PFSK-1 (cell line): ENCODE results near the gene MGMT.

Experiments
- FOXP2 ChIP-seq: optimal IDR thresholded peaks from 2 replicates; pipeline ENCODE3; 2011; ENCODE audit warnings: borderline replicate concordance, control low read depth, inconsistent platforms; ENCODE audit not compliant: insufficient read depth; ENCODE audit errors: extremely low read length, extremely low read depth
- POLR2AphosphoS5 ChIP-seq: IDR thresholded peaks from 2 replicates; pipeline ENCODE4 v1.6.1; 2012; ENCODE audit warnings: low read depth, mild to moderate bottlenecking, control low read depth, low read length, moderate library complexity
- SIN3A ChIP-seq: IDR thresholded peaks from 2 replicates; pipeline ENCODE4 v1.6.1; 2012; ENCODE audit warnings: mild to moderate bottlenecking, low read length, moderate library complexity, borderline replicate concordance; ENCODE audit not compliant: insufficient read depth
- TAF1 ChIP-seq: IDR thresholded peaks from 2 replicates; pipeline ENCODE4 v1.6.1; 2012; ENCODE audit warnings: low read length, control low read depth, borderline replicate concordance; ENCODE audit not compliant: insufficient read depth

DNA sequence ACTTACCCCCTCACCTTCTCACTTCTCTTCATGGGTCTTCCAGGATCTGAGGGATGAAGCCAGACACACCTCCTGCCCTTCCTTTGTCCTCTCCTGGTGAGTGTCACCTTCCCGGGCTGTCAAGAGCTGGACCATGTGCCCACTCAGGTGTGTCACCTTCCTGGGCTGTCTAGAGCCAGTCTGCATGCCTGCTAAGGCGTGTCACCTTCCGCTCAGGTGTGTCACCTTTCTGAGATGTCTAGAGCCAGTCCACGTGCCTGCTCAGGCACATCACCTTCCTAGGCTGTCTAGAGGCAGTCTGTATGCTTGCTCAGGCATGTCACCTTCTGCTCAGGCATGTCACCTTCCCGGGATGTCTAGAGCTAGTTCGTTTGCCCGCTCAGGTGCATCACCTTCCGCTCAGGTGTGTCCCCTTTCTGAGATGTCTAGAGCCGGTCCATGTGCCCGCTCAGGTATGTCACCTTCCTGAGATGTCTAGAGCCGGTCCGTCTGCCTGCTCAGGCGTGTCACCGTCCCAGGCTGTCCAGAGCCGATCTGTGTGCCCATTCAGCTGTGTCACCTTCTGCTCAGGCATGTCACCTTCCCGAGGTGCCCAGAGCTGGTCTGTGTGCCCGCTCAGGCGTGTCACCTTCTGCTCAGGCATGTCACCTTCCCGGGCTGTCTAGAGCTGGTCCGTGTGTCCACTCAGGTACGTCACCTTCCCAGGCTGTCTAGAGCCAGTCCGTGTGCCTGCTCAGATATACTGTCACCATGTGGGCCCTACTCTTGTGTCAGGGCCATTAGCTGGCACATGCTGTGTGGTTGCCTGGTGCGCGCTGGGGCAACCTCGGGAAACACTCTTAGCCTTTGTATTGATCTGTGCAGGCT, 251.7 kb downstream of the MGMT start:
- TF ChIP-seq POLR2AphosphoS5 (no peak), SIN3A (no peak), FOXP2 (no peak), TAF1 (no peak)
